Calu3 (cell line): Measurements from ENCODE around the gene FSD2. TPM values are rescaled to one million over a fixed set of nuclear protein-coding genes. Genes with fewer than 3 reads are reported as not detected.
A peak's percentile ranks its signal among the peaks of the same experiment; 100 is the strongest.

Experiments used
- BruUV-seq: library from RNA; stranded (reverse); fragments of 400-500 nt; replicated peaks from 2 replicates; lab custom pipeline; 2021; lab: Mats Ljungman, UMichigan
- CTCF ChIA-PET: fragments of 300-600 bp; sonication (Branson Sonifier 250); formaldehyde crosslinking; loops from one replicate; lab custom pipeline; 2022; ENCODE audit warnings: antibody characterized with exemption; lab: Charles Lee
- DNase-seq: peaks from one replicate; pipeline ENCODE4 v3.0.0; 2022
- H3K27ac Mint-ChIP-seq: one replicate; pipeline ENCODE4 v1.8.0; 2022; ENCODE audit warnings: mixed read lengths; ENCODE audit not compliant: unreplicated experiment
- H3K27me3 Mint-ChIP-seq: one replicate; pipeline ENCODE4 v1.8.0; 2022; ENCODE audit warnings: mixed read lengths; ENCODE audit not compliant: unreplicated experiment
- H3K36me3 Mint-ChIP-seq: one replicate; pipeline ENCODE4 v1.8.0; 2022; ENCODE audit warnings: mild to moderate bottlenecking, moderate library complexity, mixed read lengths; ENCODE audit not compliant: insufficient read depth, unreplicated experiment
- H3K4me1 Mint-ChIP-seq: one replicate; pipeline ENCODE4 v1.8.0; 2022; ENCODE audit warnings: mild to moderate bottlenecking, low read depth, mixed read lengths; ENCODE audit not compliant: unreplicated experiment
- H3K4me3 Mint-ChIP-seq: one replicate; pipeline ENCODE4 v1.8.0; 2022; ENCODE audit warnings: mild to moderate bottlenecking, low read depth, moderate library complexity, mixed read lengths; ENCODE audit not compliant: unreplicated experiment
- H3K9me3 Mint-ChIP-seq: one replicate; pipeline ENCODE4 v1.8.0; 2022; ENCODE audit warnings: low read depth, mixed read lengths; ENCODE audit not compliant: unreplicated experiment
- intact Hi-C: fragments of 100-400 bp; cut with micrococcal nuclease; formaldehyde crosslinking; loops from one replicate; pipeline ENCODE4 v1.10.0; 2022; ENCODE audit not compliant: unreplicated experiment
- total RNA-seq: library from RNA; stranded (reverse); gene quantifications from 2 replicates; pipeline ENCODE4 v1.2.3, GENCODE V29; 2022
- TF ChIP-seq, protein P1 (sequence below): fragments of 200-600 bp; IDR thresholded peaks from one replicate; pipeline ENCODE4 v1.8.0; 2022; ENCODE audit warnings: antibody characterized with exemption; ENCODE audit not compliant: unreplicated experiment

The FSD2 gene
- total RNA-seq, 1 experiment from 2014 or later: not detected

DNA sequence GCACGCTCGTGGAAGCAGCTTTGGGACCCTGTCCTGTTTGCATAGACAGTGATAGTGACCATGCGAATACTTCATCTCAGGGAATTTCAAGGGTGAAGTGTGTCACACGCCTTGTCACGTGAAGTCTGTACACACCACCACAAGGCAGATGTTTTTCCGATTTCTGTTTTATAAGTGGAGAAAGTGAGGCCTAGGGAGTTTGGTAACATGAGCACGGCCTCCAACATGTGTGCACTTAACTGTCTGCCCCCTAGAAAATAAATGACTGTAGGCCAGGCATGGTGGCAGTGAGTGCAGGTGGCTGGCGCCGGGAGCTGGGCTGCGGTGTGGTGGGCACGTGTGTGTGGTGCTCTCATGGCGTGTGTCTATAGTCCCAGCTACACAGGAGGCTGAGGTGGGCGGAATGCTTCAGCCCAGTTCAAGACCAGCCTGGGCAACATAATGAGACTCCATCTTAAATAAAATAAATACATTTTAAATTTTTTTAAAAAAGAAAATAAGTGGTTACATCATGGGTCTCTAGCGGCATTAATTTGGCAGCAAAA lies 45.5 kb upstream of the FSD2 start:
- no peaks in the 10 kb centered on the region for H3K9me3 Mint-ChIP-seq
- no peaks in the 10 kb centered on the region for H3K4me1 Mint-ChIP-seq
- no peak overlapping the region for H3K27ac Mint-ChIP-seq
- TF ChIP-seq, protein P1, sequence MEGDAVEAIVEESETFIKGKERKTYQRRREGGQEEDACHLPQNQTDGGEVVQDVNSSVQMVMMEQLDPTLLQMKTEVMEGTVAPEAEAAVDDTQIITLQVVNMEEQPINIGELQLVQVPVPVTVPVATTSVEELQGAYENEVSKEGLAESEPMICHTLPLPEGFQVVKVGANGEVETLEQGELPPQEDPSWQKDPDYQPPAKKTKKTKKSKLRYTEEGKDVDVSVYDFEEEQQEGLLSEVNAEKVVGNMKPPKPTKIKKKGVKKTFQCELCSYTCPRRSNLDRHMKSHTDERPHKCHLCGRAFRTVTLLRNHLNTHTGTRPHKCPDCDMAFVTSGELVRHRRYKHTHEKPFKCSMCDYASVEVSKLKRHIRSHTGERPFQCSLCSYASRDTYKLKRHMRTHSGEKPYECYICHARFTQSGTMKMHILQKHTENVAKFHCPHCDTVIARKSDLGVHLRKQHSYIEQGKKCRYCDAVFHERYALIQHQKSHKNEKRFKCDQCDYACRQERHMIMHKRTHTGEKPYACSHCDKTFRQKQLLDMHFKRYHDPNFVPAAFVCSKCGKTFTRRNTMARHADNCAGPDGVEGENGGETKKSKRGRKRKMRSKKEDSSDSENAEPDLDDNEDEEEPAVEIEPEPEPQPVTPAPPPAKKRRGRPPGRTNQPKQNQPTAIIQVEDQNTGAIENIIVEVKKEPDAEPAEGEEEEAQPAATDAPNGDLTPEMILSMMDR: no peak
- no peak overlapping the region for H3K4me3 Mint-ChIP-seq
- H3K27me3 Mint-ChIP-seq: no peaks in the 10 kb centered on the region
- no TSS peak for BruUV-seq
- CTCF ChIA-PET: interaction anchor here (1.1 kb wide), 1 partner anchor 134 kb away, joined by 4 read pairs; the partner anchor contains the start of gene RAMAC
- intact Hi-C loops: loop anchor here (2.0 kb wide), 1 partner anchor 135 kb away; the partner anchor contains the start of gene RAMAC
- DNase-seq: no peak
- H3K36me3 Mint-ChIP-seq: peaks cover 10% of the 10 kb centered on the region

DNA sequence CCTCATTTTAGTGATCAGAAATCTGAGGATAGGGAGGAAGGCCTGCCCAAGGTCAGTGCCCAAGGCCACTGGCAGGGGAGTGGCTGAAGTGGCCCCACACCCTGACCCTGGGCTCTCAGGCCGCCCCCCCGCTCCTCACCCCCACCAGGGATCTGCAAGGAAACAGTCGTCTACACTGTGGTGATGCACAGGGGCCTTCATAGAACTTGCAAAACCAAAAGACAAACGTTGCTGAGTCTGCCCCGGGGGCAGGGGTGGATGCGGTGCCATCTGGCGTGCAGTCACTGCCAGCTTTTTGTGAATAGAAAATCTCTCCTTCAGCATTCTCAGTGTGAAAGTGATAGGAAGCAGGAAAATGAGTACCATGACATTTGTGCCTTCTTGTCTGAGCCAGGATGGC lies 44.9 kb upstream of the FSD2 start:
- no peak overlapping the region for H3K27ac Mint-ChIP-seq
- BruUV-seq: no TSS peak
- peaks cover 10% of the 10 kb centered on the region for H3K36me3 Mint-ChIP-seq
- TF ChIP-seq, protein P1: no peak
- DNase-seq: no peak
- H3K4me1 Mint-ChIP-seq: no peaks in the 10 kb centered on the region
- no peak overlapping the region for H3K4me3 Mint-ChIP-seq
- H3K27me3 Mint-ChIP-seq: no peaks in the 10 kb centered on the region
- H3K9me3 Mint-ChIP-seq: no peaks in the 10 kb centered on the region
- CTCF ChIA-PET: interaction anchor here (0.6 to 1.8 kb wide), 2 partner anchors 64 to 150 kb away, joined by 3 to 9 read pairs; no protein-coding TSS in a partner anchor
- intact Hi-C loops: loop anchor here (2.0 kb wide), 1 partner anchor 136 kb away; the partner anchor contains the start of gene RAMAC

DNA sequence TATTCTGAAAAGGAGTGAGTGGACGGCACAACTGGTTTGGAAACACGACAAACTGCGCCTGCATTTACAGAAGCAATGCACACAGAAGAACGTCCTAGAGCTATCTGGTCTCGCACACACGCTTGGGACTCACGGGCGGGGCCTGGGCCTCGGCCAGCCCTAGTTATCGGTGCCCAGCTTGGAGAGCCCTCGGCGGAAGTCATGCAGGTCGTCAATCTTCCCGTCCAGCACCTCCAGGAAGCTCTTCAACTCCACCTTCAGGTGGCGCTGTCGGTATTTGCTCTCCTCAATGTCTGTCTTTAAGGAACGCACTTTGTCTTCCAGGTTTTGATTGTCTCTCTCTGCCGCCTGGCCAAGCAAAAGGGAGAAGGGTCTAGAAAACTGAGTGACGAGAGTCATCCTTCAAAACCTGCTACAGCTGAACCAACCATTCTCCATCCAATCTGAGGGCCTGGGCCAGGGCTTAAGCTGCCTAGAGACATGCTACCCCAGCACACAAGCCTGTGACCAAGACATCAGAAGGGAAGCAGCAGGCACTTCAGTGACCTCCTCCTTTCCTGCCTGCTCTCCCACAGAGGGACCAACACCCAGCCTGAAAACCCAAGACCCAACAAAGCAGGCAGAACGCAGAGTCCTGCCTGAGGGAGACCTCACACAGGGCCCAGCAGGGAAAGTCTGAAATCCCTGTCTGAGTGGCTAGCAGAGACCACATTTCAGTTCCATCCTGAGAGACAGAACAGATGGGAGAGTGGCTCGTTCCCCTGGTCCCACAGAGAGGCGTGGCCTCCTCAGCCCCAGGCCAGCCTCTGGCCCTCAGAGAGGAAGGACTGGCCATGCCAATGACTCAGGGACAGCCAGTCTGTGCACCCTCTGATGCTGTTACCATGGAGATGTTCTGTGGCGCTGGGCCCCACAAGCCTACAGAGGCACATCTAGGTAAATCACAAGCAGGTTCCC lies 44.0 kb upstream of the FSD2 start:
- TF ChIP-seq, protein P1: peak; percentile 59
- H3K4me3 Mint-ChIP-seq: no peak overlapping the region
- no TSS peak for BruUV-seq
- CTCF ChIA-PET: interaction anchor here (0.6 to 1.8 kb wide), 5 partner anchors 17 to 150 kb away, joined by 3 to 9 read pairs (median 4); partner anchors contain the start of gene RAMAC
- no peaks in the 10 kb centered on the region for H3K9me3 Mint-ChIP-seq
- no peak overlapping the region for H3K27ac Mint-ChIP-seq
- H3K27me3 Mint-ChIP-seq: no peaks in the 10 kb centered on the region
- H3K4me1 Mint-ChIP-seq: no peaks in the 10 kb centered on the region
- DNase-seq: peak; percentile 59
- intact Hi-C loops: loop anchor here (1.0 to 2.0 kb wide), 2 partner anchors 137 to 150 kb away; partner anchors contain the start of gene RAMAC
- peaks cover 10% of the 10 kb centered on the region for H3K36me3 Mint-ChIP-seq

DNA sequence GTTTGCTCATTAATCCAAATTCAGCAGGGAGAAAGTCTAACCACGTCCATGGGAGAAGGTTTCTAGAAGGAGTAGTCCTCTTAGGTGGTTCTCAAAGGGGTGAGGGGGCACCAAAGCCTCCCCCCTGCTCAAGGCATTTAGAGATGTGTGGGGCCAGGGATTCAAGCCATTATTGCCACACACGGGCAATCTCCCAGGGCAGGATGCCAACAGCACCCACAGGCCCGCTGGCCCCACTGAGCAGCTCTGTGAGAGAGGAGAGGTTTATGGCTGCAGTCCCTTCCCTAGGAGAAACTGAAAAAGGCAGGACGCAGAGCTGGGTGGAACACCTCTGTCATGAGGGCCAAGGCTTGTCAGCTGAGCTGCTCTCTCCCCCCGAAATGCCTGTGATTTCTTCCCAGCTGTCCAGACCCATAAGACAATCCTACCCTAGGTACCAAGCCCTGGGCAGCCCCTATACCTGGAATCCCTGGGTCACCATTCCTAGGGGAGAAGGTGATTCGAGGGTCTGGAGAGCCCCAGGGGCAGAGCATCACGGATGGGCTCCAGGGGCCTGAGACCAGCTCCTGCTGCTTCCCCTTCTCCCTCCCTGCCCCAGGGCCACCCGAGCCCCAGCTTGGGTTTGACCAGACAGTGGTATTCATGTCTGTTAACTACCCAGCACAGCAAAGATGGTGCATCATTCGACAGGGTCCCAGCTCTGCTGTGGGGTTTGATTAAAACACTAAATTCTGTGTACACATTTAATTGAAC lies 42.5 kb upstream of the FSD2 start:
- CTCF ChIA-PET: interaction anchor here (1.2 kb wide), 1 partner anchor 94 kb away, joined by 4 read pairs; no protein-coding TSS in a partner anchor
- Mint-ChIP-seq H3K27ac (no peak overlapping the region), H3K4me3 (no peak overlapping the region), H3K27me3 (no peaks in the 10 kb centered on the region), H3K36me3 (peaks cover 10% of the 10 kb centered on the region), H3K4me1 (no peaks in the 10 kb centered on the region), H3K9me3 (no peaks in the 10 kb centered on the region)
- no peak for DNase-seq
- intact Hi-C loops: no loop called here
- no TSS peak for BruUV-seq
- TF ChIP-seq, protein P1: no peak
